Neural cell (in vitro differentiated cells): ENCODE measurements around the gene STOML2. TPM values are rescaled to one million over a fixed set of nuclear protein-coding genes. Genes with fewer than 3 reads are reported as not detected.

Experiments used
- H2AFZ ChIP-seq: fragments of 200-600, 300-800 bp; sonication (generic), shearing (Covaris generic); 2 replicates; pipeline ENCODE4 v1.6.0; 2014; ENCODE audit warnings: low read depth, mild to moderate bottlenecking, antibody characterized with exemption, low read length, moderate library complexity
- H3F3A ChIP-seq: fragments of 200-600 bp; shearing (Covaris generic); 2 replicates; pipeline ENCODE4 v1.6.1; 2016; ENCODE audit warnings: mild to moderate bottlenecking, moderate library complexity, mixed read lengths, antibody characterized with exemption, low read length; ENCODE audit not compliant: insufficient read depth, poor library complexity, severe bottlenecking
- H3K27ac ChIP-seq: fragments of 200-600, 300-800 bp; sonication (generic), shearing (Covaris generic); 2 replicates; pipeline ENCODE4 v1.5.1; 2014; ENCODE audit warnings: mild to moderate bottlenecking, low read length, moderate library complexity
- H3K27me3 ChIP-seq: fragments of 300-800, 200-600 bp; sonication (generic), shearing (Covaris generic); 2 replicates; pipeline ENCODE4 v1.6.0; 2014; ENCODE audit warnings: mild to moderate bottlenecking, low read depth, low read length, moderate library complexity; ENCODE audit not compliant: insufficient read depth
- H3K36me3 ChIP-seq: fragments of 300-800, 200-600 bp; sonication (generic), shearing (Covaris generic); 2 replicates; pipeline ENCODE4 v1.5.1; 2014; ENCODE audit warnings: mild to moderate bottlenecking, antibody characterized with exemption, low read length, moderate library complexity; ENCODE audit not compliant: insufficient read depth
- H3K4me2 ChIP-seq: fragments of 300-800, 200-600 bp; sonication (generic), shearing (Covaris generic); 2 replicates; pipeline ENCODE4 v1.6.0; 2014; ENCODE audit warnings: mild to moderate bottlenecking, low read length
- H3K4me3 ChIP-seq: fragments of 300-800, 200-600 bp; sonication (generic), shearing (Covaris generic); 2 replicates; pipeline ENCODE4 v1.5.1; 2014; ENCODE audit warnings: mild to moderate bottlenecking, low read length, moderate library complexity
- H3K79me2 ChIP-seq: fragments of 200-600 bp; shearing (Covaris generic); replicated peaks from 2 replicates; pipeline ENCODE4 v1.6.0; 2014; ENCODE audit warnings: mild to moderate bottlenecking, low read length, moderate library complexity; ENCODE audit not compliant: insufficient read depth
- H3K9ac ChIP-seq: fragments of 300-800, 200-600 bp; sonication (generic), shearing (Covaris generic); 2 replicates; pipeline ENCODE4 v1.6.1; 2016; ENCODE audit warnings: mild to moderate bottlenecking, low read length, mixed read lengths
- H3K9me2 ChIP-seq: fragments of 200-600 bp; shearing (Covaris generic); 2 replicates; pipeline ENCODE4 v1.6.1; 2016; ENCODE audit warnings: mild to moderate bottlenecking, low read length, mixed read lengths; ENCODE audit not compliant: insufficient read depth
- H3K9me3 ChIP-seq: fragments of 200-600, 300-800 bp; sonication (generic), shearing (Covaris generic); 2 replicates; pipeline ENCODE4 v1.6.1; 2016; ENCODE audit warnings: mild to moderate bottlenecking, mixed run types, low read length, moderate library complexity, mixed read lengths
- H4K20me1 ChIP-seq: fragments of 200-600 bp; shearing (Covaris generic); 2 replicates; pipeline ENCODE4 v1.6.1; 2016; ENCODE audit warnings: mild to moderate bottlenecking, mixed run types; ENCODE audit not compliant: insufficient read depth
- CTCF ChIP-seq: fragments of 450-650 bp; IDR thresholded peaks from 2 replicates; pipeline ENCODE4 v1.5.1; 2014; ENCODE audit warnings: antibody characterized with exemption, mild to moderate bottlenecking, moderate library complexity; ENCODE audit not compliant: poor library complexity, severe bottlenecking
- EP300 ChIP-seq: fragments of 450-650 bp; conservative IDR thresholded peaks from 2 replicates; pipeline ENCODE4 v1.6.1; 2014; ENCODE audit warnings: antibody characterized with exemption, mild to moderate bottlenecking, moderate library complexity; ENCODE audit not compliant: poor library complexity, severe bottlenecking
- EZH2 ChIP-seq: fragments of 200-600, 300-800 bp; shearing (Covaris generic), sonication (generic); IDR thresholded peaks from 2 replicates; pipeline ENCODE4 v1.6.1; 2014; ENCODE audit warnings: antibody characterized with exemption, low read length, borderline replicate concordance, mild to moderate bottlenecking; ENCODE audit not compliant: insufficient read depth, poor library complexity, severe bottlenecking
- MXI1 ChIP-seq: fragments of 450-650 bp; conservative IDR thresholded peaks from 2 replicates; pipeline ENCODE4 v1.6.1; 2014; ENCODE audit warnings: antibody characterized with exemption, mild to moderate bottlenecking; ENCODE audit not compliant: poor library complexity, severe bottlenecking
- POLR2AphosphoS5 ChIP-seq: IDR thresholded peaks from 2 replicates; pipeline ENCODE4 v1.6.1; 2012
- RAD21 ChIP-seq: fragments of 450-650 bp; conservative IDR thresholded peaks from 2 replicates; pipeline ENCODE4 v1.6.1; 2014; ENCODE audit warnings: antibody characterized with exemption, mild to moderate bottlenecking, moderate library complexity
- REST ChIP-seq: IDR thresholded peaks from 2 replicates; pipeline ENCODE4 v1.6.1; 2012; ENCODE audit warnings: borderline replicate concordance
- SMC3 ChIP-seq: fragments of 450-650 bp; conservative IDR thresholded peaks from 2 replicates; pipeline ENCODE4 v1.6.1; 2014; ENCODE audit warnings: antibody characterized with exemption, mild to moderate bottlenecking, moderate library complexity; ENCODE audit not compliant: poor library complexity
- TAF1 ChIP-seq: IDR thresholded peaks from 2 replicates; pipeline ENCODE4 v1.6.1; 2012; ENCODE audit warnings: low read depth
- polyA plus RNA-seq: library from polyadenylated mRNA; depleted of rRNA; stranded (reverse); fragments of >200 nt; gene quantifications from 2 replicates; pipeline ENCODE4 v1.2.3, GENCODE V29; 2014

The STOML2 gene
- polyA plus RNA-seq, 1 donor from 2014 or later = 98.3 TPM

- Histone ChIP-seq H3K9me3 (no peaks in the 10 kb centered on the region), H3K4me3 (peak overlapping the region; percentile 93), H3K79me2 (peaks cover 14% of the 10 kb centered on the region), H4K20me1 (no peaks in the 10 kb centered on the region), H3K36me3 (no peaks in the 10 kb centered on the region), H3K9me2 (no peaks in the 10 kb centered on the region), H3K4me2 (no peak overlapping the region), H2AFZ (no peak overlapping the region), H3F3A (no peaks in the 10 kb centered on the region), H3K27me3 (no peaks in the 10 kb centered on the region), H3K27ac (no peak overlapping the region), H3K9ac (no peak overlapping the region)
- no peak for TF ChIP-seq EZH2
- TF ChIP-seq CTCF = no peak
- peak; percentile 17 for TF ChIP-seq POLR2AphosphoS5
- no peak for TF ChIP-seq RAD21
- TF ChIP-seq TAF1 = no peak
These were observed 24.9 kb downstream of the STOML2 start for GRCh38 chr9:35078066-35078465.

GRCh38 chr9:35076848-35077247 is 26.1 kb downstream of the STOML2 start:
- no peaks in the 10 kb centered on the region for H3K27me3 ChIP-seq
- no peaks in the 10 kb centered on the region for H3K36me3 ChIP-seq
- no peak for TF ChIP-seq EZH2
- no peak for TF ChIP-seq MXI1
- TF ChIP-seq CTCF = no peak
- TF ChIP-seq RAD21 = no peak
- no peak for TF ChIP-seq REST
- no peak for TF ChIP-seq SMC3
- no peak for TF ChIP-seq TAF1
- no peak for TF ChIP-seq EP300
- no peak for TF ChIP-seq POLR2AphosphoS5
- H4K20me1 ChIP-seq = no peaks in the 10 kb centered on the region
- peaks cover 14% of the 10 kb centered on the region for H3K79me2 ChIP-seq
- no peak overlapping the region for H3K4me2 ChIP-seq
- H3K9me3 ChIP-seq = no peaks in the 10 kb centered on the region
- no peaks in the 10 kb centered on the region for H3K9me2 ChIP-seq
- H3K9ac ChIP-seq = no peak overlapping the region
- H3K27ac ChIP-seq = no peak overlapping the region
- no peak overlapping the region for H2AFZ ChIP-seq
- no peak overlapping the region for H3K4me3 ChIP-seq
- H3F3A ChIP-seq = no peaks in the 10 kb centered on the region
